GM21447 (cell line): ENCODE results near the gene CEP120.
"Not testable (repeated sequence)": the region's sequence is repeated elsewhere in the genome, so short reads cannot be mapped to it uniquely, and the experiment has no call there.

ENCODE experiments used
- ATAC-seq: cut with Tn5 transposase; IDR thresholded peaks from one replicate; pipeline ENCODE4 v1.9.1; 2021; ENCODE audit not compliant: unreplicated experiment

The CEP120 gene

DNA sequence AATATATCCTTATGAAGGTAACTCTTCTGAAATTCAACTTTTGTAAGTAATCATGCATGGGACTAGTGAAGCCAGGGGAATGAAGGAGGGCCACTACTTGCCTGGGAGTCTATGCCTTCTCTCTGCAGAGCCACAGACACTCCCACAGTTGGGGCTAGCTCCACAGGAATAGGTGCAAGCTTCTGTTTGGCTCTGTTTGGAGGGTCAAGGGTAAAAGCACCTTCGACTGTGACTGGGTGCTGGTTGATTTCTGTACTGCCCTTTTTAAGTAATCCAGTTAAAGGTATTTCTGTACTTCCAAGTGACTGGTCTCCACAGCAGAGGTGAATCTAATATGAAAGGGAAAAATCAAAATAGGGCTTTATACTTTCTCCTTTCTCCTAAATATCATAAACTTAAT, 32.2 kb downstream of the CEP120 start:
- no peak for ATAC-seq

DNA sequence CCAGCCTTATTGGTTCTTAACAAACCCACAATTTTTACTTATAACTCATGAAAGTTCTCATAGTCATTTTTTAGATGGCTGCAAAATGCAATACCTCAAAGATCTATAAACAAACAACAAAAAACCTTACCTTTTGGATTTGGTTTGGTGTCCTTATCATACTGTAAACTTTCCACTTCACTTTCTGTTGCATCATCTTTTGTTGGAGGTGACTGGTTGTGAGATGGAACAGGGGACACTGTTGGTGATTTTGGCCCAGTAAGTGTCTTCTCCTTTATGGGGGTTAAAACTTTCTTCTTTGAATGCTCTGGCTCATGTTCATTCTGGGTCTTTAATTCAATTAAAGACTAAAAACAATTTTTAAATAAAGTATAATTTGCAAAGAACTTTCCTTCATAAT, 33.4 kb downstream of the CEP120 start:
- ATAC-seq, result no peak

DNA sequence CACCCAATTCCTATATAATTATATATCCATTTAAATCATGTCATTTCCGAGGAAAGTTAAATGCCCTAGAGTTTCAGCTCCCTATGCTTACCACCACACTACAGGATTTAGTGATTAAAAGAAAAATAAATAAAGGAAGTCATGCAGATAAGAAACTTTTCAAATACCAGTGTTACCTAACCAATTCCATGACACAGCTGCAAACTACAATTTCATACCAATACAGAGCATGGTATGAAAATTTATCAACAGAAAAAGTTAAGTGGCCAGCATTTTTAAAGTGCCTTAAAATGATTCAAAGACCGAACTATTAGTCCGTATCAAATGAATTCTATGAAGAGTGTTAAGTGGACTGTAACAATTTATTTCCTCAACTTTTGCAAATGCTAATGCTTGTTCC, 35.9 kb downstream of the CEP120 start:
- no peak for ATAC-seq

DNA sequence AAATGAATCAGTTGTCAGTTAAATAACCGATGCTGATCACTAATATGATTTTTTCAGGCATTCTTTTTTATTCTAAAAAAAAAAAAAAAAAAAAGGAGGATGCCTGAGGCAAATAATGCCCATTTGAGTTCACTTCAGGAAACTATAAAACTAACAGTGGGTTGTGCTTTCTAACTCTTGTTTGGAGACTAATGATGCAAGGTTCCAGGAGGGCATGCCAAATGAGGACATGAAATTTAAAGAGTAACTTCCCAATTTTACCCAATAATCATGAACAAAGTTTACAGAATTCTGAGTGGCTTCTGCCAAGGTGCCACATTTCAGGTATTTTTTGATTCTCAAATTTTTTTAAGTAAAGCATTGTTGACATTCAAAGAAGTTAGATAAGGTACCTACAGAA, 41.0 kb downstream of the CEP120 start:
- no peak for ATAC-seq

DNA sequence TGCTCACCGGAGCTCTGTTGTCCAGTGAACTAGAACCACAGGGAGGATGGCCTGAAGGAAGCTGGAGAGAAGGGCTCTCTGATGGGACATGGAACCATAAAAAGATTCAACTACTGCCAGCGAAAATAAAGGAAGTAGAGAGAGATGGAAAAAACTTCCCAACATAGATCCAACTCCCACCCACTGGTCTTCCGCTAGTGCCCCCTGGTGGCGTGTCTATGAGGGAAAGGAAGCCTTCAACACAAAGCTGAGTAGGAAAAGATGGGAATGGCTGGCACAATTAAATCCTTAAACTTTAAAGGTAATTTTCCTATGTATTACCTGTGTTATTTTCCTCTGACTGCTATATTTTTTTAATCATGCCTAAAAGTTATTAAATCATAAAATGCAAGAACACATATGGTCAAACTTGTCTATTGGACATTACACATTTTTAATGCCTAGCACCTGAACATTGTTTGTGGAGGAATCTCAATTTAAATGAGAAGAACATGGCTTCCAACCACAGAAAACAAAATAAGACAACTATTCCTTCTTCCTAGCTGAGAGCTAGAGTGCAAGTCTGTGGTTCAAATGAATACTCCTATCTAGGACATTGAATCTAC, 51.5 kb downstream of the CEP120 start:
- ATAC-seq, result no peak

DNA sequence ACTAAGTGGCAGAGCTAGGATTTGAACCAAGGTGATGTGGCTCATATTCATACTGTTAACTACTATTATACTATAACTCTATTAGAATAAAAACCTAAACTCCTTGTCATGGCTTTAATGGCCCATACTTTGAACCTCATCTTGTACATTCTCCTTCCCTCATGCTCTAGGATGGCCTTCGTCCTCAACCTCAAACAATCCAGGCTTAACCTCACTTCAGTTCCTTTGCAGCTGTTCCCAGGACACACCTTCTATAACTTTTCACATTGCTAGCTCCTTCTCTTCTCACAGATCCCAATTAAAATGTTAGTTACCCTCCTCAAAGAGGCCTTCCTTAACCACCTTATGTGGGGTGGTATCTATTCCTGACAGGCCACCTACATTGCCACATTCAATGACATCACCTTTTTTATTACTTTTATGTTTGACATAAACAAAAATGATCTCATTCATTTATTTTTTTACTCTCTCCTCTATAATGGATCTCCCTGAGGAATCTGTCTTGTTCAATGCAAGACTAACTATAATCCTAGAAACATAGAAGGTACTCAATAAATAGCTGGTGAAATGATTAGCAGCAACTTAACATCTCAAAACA, 53.7 kb downstream of the CEP120 start:
- ATAC-seq, result no peak

DNA sequence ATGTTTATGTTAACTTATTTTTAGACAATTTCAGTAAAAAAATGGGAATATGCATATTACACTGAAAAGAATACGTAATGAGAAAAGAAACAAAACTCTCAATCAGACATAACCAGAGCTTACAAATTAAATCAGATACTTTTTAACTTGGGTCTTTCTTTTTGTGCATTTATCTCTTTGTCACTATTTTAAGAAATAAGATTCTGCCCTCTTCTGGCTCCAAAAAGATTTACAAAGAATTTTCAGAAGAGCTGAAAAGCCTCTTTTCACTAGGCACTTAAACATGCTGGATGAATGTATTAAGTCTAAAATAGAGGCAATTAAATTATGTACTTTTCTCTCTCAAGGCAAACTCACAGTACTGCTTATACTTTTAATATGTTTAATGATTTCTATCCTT, 55.5 kb downstream of the CEP120 start:
- no peak for ATAC-seq

DNA sequence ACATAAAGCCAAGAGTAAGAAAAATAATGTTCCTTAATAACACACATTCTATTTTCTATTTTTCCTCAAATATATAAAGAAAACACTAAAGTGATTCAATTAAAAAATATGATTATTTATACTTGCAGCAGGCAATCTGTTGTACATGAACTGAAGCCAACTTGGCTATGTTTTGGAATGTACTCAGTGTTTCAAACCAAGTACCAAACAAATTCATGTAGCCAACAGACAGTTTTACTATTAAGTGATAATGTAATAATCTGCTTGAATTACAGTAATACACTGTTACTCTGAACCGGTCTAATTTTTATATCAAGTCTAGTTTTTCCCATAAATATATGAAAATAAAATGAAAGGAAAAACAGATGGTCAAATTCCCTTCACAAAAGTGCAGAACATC, 58.0 kb downstream of the CEP120 start:
- no peak for ATAC-seq

DNA sequence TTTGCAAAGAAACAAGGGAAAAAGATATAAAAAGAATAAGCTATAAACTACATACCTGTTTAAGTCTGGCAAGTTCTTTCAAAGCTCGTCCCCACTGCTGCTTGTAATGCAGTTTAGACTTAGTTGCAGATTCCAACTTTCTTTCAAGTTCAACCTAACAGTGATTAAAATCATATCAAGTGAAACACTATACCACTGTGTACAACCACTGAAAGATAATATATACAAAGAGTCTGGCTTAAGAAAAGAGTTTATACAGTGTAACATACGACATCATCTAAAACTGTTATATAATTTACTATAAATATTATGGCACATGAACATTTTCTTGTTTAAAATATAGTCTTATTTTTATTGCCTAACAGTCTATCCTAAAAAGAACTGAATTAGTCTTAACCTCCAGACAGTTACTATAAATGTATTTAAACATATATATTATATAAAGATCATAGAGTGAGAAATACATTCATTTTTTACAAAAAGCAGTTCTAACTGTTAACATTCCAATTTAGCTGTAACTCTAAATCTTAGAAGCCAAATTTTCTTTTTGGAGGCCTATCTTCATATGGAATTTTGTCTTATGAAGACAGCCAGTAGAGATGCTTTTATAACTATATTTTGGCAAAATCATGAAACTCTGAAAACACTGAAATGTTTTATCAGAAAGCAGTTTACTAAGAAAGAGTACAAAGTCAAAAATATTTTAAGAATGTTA, 58.6 kb downstream of the CEP120 start:
- no peak for ATAC-seq

DNA sequence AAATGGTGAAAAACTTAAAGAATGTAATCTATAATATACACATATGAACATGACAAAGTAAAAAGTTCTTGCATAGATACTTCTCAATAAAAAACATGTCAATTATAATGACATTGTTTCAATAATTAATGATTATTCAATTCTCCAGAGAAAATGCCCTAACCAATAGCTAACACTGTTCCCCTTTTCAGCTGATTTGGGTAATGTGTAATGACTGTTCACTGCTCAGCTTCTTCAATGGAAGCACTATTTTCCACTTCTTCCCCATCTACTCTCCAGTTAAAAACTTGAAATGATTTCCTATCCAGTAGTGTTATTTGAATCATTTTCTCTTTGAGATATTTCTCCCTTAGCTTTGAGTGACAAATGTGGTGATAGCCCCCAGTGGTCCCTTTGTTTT, 62.3 kb downstream of the CEP120 start:
- no peak for ATAC-seq

DNA sequence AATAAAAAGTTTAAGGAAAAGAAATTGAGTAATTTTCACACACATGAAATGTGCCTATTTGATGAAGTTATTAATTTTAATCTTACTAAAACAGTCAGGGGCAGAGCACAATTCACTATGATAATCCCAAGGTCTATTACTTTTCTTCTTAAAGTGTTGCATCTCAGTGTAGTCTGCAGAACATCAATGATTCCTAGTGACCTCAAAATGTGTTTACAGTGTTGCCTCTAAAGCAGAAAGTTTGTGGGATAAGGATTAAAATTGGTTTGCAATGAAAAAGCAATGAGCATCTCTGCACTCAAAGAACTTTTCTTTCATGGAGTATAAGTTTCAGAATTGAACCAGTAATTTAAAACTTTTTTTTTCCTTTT, 63.0 kb downstream of the CEP120 start:
- ATAC-seq, result no peak

DNA sequence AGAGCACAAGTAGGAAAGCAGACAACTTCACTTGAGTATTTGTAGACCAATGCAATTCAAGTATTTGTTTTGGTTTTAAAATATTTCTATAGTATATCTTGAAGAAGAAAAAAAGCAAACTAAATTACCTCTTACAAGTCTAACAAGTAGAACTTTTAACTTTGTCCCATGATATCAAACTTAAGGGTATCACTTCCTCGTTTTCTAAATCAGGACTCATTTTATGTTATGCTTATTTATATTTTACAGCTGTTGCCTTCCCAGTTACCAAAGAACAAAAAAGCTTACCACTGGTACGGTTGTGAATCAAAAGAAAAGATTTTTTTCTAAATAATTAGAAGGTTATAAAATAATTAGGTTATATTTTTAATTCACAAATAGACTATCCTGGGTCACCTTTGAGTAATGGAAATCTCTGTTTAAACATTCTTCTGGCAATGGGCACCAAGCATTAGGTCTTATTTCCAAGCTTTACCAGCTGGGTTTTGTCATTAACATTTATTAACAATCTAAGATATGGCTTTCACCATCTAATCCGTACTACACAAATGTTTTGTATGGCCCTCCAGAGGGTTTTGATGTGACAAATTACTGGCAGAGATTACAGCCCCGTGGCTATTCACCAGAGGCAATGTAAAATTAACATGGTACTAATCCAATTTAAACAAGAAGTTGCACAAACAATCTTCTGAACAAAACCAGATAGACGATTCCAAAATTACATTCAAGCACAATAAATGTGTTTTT, 63.6 kb downstream of the CEP120 start:
- no peak for ATAC-seq

DNA sequence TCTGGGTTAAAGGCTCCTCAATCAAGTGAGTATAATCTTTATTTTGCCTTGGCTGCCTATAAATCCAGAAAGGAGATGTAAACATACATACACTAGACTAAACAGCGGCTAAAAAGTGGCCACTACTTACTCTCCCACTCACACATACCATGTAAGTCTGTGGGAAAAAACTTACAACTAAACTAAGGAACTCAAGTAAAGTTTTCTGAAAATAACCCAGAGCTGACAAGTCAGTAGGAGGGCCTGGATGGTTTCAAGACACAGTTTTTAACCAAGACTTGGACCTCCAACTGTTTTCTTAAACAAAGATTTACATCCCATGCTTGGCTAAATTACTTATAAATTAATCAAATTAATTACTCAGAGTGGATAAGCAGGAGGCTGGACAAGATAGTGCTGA, 64.5 kb downstream of the CEP120 start:
- ATAC-seq, result no peak

DNA sequence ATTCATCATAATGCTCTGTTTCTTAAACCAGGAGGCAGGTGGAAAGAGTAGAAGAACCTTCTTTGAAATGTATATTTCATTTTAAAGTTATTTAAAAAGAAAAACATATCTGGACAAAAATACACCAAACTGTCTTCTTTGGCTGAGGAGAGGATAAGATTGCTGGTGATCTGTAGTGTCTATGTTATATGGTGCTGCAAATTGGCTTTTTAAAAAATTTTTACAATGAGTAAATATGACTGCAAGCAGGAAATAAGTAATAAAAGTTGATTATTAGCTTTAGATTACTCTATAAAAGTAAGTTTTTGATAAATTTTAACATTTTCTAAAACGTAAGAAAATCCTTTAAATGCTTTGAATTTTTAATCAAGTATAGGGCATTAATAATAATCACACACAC, 64.9 kb downstream of the CEP120 start:
- ATAC-seq, result no peak

DNA sequence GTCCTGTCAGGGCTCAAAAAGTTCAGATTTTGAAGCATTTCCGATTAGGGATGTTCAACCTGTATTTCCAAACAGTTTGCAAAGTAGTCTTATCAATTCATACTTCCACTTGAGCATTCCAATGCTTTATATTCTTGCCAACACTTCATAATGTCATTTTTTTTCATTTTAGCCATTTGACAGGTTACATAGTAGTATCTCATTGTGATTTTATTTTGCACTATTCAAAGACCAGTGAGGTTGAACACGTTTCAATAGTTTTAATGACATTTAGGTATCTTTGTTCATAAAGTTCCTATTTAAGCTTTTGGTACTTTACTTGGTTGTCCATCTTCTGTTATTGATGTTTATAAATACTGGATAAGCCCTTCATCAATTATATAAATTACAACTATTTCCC, 71.4 kb downstream of the CEP120 start:
- ATAC-seq, result no peak

DNA sequence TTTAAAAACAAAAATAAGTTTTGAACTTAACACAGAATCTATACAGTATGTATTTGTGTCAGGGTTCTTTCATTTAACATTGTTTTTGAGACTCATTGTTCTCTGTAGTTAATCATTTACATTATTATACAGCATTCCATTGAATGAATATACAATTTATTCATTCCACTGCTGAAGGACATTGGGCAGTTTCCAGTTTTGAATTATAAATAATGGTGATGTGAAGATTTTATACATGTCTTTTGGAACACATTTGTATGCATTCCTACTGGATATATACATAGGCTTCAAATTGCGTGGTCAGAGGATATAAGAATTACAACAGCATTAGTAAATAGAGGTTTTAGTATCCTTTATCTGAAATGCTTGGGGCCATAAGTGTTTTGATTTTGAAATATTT, 72.0 kb downstream of the CEP120 start:
- no peak for ATAC-seq

DNA sequence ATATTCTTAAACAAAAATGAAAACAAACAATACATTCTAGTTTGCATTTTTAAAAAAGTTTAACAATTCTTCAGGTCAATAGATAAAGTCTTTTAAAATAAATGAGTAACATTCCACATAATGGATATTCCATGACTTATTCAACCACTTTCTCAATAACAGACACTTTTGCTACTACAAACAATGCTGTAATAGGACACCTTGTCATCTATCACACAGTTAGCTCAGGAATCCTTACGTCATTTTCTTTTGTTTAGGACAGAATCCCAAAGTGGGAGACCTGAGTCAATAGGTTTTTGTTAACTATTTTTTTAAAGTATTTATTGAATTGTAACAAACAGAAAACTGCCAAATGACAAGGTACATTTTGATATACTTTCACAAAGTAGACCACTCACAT, 72.5 kb downstream of the CEP120 start:
- no peak for ATAC-seq

DNA sequence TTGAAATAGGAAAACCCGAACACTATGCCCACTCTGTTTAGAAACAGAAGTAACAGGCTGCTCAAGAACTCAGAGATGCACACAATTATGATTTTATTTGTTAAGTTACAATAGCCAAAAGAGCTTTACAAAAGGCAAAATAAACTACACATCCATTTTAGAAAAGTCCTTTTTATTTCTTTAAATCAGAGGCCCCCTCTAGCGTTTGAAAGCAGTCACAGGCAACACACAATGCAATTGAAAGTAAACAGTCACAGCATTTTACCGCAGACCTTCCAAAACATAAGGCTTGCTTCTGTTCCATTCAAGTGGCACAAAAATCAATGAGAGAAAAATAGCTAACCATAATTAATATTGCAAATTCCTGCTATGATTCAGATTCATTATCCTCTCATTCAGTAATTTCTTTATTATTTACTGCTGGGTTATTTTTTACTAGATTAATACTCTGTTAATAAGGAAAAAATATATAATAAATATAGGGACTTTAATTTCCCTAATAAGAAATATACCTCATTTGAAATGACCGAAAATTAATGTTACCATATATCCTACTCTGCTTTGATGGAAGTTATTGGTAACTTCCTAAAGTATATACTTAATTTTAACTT, 78.3 kb downstream of the CEP120 start:
- no peak for ATAC-seq

DNA sequence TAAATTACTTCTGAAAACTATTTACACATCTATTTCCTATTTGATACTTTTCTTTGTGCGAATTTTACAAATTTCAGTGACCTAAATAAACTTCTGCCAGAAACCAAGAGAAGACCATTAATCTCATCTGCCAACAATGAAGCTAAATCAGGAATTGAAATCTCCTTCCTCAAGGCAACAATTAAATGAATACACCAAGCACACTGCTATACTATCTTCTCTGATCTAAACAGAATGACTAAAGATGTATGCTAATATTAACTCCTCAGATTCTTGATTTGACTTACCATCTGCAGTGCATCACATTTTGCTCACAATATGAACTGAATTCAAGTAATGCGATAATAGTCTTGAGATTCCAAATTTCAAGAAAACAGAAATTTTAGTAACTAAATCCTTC, 82.3 kb downstream of the CEP120 start:
- ATAC-seq, result no peak

DNA sequence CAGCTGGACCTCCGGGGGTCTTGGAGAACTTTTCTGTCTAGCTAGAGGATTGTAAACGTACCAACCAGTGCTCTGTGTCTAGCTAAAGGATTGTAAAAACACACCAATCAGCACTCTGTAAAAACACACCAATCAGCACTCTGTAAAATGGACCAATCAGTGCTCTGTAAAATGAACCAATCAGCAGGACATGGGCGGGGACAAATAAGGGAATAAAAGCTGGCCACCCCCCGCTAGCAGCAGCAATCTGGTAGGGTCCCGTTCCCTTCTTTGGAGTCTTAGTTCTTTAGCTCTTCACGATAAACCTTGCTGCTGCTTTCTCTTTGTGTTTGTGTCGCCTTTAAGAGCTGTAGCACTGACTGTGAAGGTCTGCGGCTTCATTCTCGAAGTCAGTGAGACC, 114.8 kb downstream of the CEP120 start:
- not testable (repeated sequence) for ATAC-seq

DNA sequence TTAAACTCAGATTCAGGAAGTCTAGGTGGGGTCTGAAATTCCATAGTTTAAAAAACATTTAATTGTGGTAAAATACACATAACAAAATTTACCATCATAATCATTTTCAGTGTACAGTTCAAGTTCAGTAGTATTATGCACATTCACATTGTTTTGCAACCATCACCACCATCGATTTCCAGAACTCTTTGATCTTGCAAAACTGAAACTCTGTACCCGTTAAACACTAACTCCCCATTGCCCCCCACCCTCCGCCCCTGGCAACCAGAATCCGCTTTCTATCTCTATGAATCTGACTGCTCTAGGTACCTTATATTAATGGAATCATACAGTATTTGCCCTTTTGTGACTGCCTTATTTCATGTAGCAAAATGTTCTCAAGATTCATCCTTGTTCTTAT, 117.5 kb downstream of the CEP120 start:
- ATAC-seq, result no peak
